Mesangial cell (primary cell): ENCODE measurements around the gene THRB. TPM values are rescaled to one million over a fixed set of nuclear protein-coding genes. Genes with fewer than 3 reads are reported as not detected.

Source experiments
- total RNA-seq: library from RNA; depleted of rRNA; stranded (reverse); fragments of >200 nt; gene quantifications from 2 replicates; pipeline ENCODE4 v1.2.3, GENCODE V29; 2015

THRB gene
- 3.6 and 13.4 TPM in 2 replicates for total RNA-seq

DNA sequence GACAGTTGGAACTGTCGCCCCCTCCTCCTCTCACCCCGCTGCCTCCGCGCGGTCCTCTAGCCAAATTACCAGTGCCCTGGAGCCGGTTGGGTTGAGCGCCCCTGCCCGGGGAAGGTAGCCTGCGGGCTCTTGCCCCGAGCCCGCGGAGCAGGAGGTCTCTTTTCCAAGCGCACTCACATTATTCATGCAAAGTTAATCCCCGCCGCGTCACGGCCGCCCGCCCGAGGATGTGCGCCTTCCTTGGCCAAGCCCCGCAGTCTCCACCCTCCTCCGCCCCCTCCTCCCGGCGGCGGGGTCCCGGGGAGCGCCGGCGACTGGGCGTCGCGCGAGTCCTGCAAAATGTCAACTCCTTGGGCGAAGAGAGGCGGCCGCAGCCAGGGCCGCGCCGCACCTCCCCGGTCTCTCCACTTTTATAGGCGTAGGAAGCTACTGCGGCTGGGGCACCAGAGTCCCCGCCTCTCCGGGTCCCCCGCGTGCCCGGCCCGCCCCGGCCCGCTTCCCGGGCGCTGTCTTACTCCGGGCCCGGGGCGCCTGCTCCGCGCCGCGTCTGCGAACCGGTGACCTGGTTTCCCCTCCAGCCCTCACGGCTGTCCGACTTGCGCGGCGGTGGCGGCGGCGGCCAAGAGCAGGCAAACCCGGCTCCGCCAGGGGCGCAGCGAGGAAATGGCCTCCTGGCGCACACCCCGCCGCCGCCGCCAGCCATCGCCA is at the start of gene THRB:
THRB (minus strand) TSS at position 233 of the 708 bp plus-strand sequence.

